GM12801 (cell line): ENCODE data around the gene PLAAT3.

Experiments
- CTCF ChIP-seq: IDR thresholded peaks from one replicate; pipeline ENCODE4 v1.5.1; 2011; ENCODE audit warnings: control low read depth; ENCODE audit not compliant: insufficient read length; ENCODE audit errors: extremely low read depth

PLAAT3 gene

GRCh38 chr11:63613517-63614135 is 607 bp downstream of the PLAAT3 start:
- TF ChIP-seq CTCF = no peak

GRCh38 chr11:63612181-63612580 is 2.1 kb downstream of the PLAAT3 start:
- TF ChIP-seq CTCF = no peak

- no peak for TF ChIP-seq CTCF
These were observed 2.9 kb downstream of the PLAAT3 start for GRCh38 chr11:63611395-63611747.

GRCh38 chr11:63610604-63611394 is 3.4 kb downstream of the PLAAT3 start:
- TF ChIP-seq CTCF = no peak

GRCh38 chr11:63609971-63610580 is 4.2 kb downstream of the PLAAT3 start:
- no peak for TF ChIP-seq CTCF

- TF ChIP-seq CTCF = no peak
These were observed 4.7 kb downstream of the PLAAT3 start for GRCh38 chr11:63609536-63609935.

GRCh38 chr11:63608353-63609345 is 5.6 kb downstream of the PLAAT3 start:
- TF ChIP-seq CTCF = no peak
